Stimulated activated CD4-positive, alpha-beta T cell treated with anti-CD3 and anti-CD28 coated beads, Interleukin-1b, Interleukin-23, amount 100 ng/mL, for 4 hours (primary cell): ENCODE data around the gene IRF2BP1.
"Not testable (repeated sequence)": the region's sequence is repeated elsewhere in the genome, so short reads cannot be mapped to it uniquely, and the experiment has no call there.

ENCODE experiments used
- DNase-seq, 2 donors: peaks; one replicate each; pipeline ENCODE4 v3.0.0-alpha.2; 2020; ENCODE audit warnings: low read depth in 2 of 2

IRF2BP1 gene

DNA sequence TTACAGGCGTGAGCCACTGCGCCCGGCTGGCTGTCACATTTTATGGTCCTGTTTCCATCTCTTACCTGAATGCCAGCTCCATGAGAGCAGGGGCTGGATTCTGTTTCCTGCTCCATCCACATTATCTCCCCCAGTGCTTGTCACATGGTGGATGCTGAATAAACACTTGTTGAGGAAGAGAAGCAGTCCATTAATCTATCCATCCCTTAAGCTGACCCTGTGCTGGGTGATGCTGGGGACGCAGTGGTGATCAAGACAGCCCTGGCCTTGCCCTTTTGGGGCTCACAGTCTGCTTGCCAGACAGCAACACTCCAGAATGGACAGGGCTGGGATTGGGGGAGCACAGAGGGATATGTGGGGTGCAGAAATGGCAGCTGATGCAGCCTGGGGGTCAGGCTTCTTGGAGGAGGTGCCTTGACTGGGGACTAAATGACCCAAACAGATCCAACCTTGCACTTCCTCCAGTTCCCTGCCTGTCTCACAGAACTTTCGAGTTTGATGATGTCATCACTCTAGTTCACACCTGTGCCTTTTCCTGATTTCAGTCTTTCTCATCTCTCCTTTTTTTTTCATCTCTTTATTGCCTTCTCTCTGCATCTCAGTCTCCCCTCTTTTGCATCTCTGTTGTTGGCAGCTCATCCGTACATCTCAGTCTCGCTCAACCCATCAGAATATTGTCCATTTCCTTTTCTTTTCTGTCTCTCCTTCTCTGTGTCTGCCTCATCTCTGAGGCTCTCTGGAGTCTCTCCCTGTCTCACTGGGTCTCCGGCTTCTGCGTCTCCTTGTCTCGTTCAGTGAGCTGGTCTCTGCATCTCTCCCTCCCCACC, 4.6 kb downstream of the IRF2BP1 start:
- DNase-seq: no peak

DNA sequence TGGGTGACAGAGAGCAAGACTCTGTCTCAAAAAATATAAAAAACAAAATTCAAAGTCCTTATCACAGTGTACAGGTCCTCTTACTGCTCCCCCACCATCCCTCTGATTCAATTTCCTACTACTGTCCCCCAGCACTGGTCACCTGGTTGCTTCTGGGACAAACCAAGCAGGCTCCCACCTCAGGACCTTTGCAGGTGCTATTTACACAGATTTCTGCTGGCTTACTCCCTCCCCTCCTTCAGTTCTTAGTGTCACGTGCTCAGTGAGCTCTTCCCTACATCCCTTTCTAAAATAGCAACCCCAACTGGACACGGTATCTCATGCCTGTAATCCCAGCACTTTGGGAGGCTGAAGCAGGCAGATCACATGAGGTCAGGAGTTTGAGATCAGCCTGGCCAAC, 6.0 kb downstream of the IRF2BP1 start:
- no peak for DNase-seq

DNA sequence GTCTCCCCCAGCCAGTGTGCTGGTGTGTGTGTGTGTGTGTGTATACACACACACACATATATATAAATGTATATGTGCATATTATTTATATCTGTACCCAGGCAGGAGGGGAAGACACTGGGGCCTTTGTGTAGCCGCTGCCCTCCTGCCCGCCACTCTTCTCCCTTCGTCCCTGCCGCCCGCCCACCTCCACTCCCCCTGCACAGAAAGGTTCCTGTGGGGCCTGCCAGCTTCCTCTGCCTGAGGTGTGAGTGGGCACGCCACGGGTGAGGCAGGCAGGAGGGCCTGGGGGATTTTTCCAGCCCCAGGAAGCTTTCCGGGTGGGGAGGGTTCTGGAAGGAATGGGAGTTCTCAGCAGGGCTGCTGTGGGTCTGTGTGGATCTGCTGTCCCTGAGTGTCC, 6.9 kb downstream of the IRF2BP1 start:
- no peak for DNase-seq

DNA sequence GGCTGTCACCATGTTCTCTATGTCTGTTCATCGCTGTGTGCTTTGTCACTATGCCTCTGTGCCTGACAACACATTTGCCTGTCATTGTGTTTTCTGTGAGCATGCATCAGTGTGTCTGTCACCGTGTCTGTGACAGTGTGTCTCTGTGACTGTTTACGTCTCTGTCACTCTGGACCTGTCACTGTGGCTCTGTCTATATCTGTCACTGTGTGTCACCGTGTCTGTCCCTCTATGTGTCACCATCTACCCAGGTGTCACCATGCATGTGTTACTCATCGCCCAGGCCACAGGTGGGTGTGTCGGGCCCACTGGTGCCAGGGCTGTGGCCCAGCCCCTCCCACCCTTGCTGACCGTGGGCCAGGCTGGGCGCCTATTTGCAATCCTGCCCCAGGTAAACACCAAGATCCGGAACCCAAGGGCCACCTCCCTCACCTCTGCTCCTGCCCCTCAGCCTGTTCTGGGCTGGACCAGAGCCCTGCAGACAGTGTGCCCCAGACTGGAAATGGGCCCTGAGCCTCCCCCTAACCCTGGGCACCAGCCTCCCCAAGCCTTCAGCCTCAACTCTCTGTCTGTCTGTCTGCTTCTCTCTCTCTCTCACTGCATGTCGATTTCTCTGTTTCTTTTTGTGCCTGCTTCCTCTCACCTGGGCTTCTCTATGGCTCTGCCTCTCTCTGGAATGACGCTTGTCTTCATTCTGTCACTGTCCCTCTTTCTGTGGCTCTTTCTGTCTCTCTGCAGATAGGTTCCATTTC, 7.7 kb downstream of the IRF2BP1 start:
- no peak for DNase-seq

DNA sequence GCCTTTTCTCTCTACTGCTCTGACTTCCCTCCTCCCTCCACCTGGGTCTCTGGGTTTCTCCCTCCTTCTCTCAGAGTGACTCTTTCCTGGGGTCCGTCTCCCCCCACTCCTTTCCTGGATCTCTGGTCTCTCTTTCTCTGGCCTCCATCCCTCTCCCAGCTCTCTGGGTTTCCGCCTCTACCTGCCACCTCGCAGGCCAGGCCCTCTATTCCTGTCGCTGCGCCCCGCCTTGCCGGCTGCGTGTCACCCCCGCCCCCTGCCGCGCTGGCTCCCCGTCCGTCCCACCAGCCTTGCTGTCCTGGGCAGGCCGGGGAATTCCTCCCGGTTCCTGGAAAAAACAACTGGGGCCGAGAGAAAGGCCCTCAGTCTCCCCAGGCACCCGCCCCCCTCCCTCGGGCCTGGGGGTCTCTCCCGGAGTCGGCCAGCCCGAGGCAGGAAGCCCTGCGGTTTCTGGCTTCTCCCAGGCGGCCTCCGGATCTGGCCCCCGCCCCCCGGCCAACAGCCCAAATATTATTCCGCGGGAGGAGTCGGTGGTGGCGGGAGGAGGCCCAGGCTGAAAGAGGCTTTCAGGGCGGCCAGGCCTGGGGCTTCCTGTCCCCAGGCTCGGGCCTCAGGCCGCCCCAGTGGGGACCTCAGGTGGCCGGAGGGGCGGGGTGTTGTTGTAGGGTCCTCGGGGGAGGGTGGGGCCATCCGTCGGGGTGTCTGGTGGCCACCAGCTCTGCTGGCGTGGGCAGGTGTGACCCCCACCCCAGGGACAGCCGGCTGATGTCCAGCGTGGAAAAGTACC, 9.3 kb downstream of the IRF2BP1 start:
- no peak for DNase-seq

DNA sequence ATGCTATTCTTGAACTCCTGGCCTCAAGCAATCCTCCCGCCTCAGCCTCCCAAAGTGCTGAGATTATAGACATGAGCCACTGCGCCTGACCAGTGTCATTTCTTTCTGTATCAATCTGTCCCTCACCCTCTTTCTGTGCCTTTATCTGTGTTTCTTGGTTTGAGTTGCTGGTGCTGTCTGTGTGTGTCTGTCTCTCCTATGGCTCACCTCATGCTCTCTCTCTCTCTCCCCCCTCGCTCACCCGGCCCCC, 9.9 kb downstream of the IRF2BP1 start:
- DNase-seq: peak in 1 of 2 donors; percentile 26

DNA sequence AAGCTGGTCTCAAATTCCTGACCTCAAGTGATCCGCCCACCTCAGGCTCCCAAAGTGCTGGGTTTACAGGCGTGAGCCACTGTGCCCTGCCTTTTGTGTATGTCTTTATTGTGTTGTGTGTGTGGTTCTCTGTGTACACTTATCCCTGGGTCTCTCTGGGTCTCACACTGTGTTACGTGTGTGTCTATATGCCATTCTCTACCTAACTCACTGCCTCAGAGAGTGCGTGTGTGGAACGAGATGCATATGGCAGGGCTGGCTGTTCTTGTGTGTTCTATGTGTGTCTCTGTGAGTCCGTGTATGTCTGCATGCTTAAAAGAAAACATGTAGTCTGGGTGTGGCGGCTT, 11.3 kb downstream of the IRF2BP1 start:
- no peak for DNase-seq

DNA sequence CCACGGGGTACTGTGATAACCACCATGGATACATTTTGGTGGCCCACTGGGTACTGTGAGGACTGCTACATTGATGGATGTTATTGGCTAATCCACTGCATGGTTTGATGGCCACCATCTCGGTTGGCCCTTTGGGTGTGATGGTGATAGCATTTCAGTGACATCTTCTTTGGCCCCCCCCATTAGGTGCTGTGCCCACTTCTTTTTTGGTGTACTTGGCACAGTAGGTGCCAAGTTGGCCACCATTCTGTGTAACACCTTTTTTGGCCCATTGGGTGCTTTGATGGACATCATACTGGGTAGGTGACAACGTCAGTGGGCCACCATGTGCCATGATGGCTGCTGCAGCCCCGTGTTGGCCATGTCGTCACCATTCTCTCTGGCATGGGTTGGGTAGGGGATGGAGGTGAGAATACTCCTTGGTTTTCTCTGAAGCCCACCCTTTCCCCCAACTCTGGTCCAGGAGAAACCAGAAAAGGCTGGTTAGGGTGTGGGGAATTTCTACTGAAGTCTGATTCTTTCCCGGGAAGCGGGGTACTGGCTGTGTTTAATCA, 12.6 kb downstream of the IRF2BP1 start:
- no peak for DNase-seq

DNA sequence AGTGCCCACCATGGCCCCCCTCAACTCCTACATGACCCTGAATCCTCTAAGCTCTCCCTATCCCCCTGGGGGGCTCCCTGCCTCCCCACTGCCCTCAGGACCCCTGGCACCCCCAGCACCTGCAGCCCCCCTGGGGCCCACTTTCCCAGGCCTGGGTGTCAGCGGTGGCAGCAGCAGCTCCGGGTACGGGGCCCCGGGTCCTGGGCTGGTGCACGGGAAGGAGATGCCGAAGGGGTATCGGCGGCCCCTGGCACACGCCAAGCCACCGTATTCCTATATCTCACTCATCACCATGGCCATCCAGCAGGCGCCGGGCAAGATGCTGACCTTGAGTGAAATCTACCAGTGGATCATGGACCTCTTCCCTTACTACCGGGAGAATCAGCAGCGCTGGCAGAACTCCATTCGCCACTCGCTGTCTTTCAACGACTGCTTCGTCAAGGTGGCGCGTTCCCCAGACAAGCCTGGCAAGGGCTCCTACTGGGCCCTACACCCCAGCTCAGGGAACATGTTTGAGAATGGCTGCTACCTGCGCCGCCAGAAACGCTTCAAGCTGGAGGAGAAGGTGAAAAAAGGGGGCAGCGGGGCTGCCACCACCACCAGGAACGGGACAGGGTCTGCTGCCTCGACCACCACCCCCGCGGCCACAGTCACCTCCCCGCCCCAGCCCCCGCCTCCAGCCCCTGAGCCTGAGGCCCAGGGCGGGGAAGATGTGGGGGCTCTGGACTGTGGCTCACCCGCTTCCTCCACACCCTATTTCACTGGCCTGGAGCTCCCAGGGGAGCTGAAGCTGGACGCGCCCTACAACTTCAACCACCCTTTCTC, 13.6 kb downstream of the IRF2BP1 start:
- DNase-seq: no peak

DNA sequence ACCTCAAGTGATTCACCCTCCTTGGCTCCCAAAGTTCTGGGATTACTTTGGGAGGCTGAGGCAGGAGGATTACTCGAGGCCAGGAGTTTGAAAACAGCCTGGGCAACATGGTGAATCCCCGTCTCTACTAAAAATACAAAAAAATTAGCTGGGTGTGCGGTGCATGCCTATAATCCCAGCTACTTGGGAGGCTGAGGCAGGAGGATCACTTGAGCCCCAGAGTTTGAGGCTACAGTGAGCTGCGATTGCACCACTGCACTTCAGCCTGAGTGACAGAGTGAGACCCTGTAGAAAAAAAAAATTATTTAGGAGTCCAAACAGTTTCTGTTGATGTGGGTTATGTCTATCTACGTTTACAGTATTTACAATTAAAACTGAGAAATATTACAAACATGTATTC, 15.1 kb downstream of the IRF2BP1 start:
- no peak for DNase-seq

DNA sequence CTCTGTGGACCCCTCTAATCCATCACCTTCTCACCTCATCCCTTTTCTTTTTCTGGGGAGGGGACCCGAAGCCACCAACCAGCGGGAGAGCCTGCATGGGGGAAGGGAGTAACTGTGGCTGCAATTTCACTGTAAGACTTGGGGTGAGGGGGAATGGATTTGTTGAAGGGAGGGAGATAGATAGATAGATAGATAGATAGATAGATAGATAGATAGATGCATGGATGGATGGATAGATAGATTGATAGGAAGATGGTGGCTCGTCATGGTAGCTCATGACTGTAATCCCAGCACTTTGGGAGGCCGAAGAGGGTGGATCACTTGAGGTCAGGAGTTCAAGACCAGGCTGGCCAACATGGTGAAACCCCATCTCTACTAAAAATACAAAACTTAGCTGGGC, 18.7 kb downstream of the IRF2BP1 start:
- DNase-seq: not testable (repeated sequence)

DNA sequence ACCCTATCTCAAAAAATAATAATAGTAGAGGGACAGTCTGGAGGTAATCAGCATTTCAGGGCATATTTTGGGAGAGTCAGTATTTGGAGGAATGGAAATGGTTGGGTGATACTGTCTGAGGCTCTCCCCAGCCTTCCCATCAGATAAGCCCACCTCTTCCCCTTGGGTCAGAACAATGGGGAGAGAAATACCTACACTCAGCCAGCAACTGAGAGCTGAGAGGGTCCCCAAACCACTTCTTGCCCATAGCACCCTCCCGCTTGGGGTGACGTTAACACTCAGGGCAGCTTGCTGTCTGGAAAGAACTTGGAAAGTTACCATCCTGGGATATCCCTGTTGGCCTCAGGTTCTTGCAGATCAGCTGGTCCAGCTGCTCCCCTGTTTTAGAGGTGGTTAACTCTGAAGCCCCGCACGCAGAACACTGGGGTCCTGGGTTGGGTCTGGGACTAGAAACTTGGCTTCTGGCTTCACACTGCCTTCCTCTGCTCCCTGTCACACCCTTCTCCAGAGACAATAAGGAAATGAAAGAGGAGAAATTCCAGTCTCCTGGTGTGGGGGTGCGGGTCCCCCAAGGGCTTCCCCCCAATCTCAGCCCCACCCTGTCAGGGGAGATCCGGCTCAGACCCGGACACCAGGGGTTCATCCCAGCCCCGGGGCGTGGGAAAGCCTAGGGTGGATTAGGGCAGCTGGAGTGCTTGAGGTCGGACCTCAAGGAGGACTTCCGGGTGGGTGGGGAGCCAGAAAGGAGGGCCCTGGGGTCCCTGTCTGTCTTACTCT, 19.4 kb downstream of the IRF2BP1 start:
- DNase-seq: no peak

DNA sequence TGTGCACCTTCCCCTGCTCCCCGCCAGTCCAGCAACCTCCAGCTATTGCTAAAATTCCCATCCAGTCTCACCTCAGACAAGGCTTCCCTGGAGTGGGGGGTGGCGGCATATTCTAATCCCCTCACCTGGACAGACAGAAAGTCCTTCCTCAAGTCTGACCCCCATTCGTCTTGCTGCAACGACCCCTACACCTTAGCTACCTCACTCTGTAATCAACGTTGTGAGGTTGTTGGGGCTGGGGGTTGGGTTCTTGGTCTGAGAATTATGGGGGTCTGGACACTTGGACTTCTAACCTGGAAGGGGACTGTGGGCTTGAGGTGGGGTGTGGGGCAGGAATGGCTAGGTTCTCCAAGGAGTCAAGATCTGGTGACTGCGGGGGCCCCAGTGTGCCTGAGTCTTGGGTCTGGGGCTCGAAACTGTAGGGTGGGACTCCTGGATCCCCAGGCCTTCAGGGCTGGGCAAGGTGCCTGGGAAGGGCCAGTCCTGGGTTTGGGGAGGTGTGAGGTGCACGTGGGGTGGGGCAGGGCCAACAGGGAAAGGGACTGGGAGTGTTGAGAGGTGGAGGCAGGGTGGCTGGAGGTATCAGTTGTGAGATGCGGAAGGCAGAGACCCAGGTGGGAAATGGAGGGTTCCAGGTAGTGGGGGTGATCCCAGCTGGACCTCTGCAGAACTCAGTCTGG, 20.5 kb downstream of the IRF2BP1 start:
- DNase-seq: no peak

DNA sequence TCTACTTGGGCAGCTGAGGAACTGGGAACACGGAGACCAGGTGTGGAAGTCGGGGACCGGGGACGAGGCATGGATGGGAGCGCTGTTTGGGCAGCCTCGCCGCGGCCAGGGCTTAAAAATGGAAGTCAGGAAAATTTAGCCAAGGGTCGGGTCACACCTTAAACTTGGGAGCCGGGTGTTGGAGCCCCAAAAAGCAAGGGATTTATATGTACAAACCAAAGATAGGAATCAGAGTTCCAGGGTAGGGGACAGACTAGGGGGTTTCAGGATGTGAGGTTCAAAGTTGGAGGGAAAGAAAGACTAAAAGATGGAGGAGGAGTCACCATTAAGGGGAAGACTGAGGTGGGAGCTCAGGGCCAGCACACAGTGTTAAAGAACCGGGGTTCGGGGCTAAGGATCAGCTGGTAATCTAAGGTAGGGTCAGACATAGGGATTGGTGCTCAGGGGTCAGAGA, 21.3 kb downstream of the IRF2BP1 start:
- no peak for DNase-seq

DNA sequence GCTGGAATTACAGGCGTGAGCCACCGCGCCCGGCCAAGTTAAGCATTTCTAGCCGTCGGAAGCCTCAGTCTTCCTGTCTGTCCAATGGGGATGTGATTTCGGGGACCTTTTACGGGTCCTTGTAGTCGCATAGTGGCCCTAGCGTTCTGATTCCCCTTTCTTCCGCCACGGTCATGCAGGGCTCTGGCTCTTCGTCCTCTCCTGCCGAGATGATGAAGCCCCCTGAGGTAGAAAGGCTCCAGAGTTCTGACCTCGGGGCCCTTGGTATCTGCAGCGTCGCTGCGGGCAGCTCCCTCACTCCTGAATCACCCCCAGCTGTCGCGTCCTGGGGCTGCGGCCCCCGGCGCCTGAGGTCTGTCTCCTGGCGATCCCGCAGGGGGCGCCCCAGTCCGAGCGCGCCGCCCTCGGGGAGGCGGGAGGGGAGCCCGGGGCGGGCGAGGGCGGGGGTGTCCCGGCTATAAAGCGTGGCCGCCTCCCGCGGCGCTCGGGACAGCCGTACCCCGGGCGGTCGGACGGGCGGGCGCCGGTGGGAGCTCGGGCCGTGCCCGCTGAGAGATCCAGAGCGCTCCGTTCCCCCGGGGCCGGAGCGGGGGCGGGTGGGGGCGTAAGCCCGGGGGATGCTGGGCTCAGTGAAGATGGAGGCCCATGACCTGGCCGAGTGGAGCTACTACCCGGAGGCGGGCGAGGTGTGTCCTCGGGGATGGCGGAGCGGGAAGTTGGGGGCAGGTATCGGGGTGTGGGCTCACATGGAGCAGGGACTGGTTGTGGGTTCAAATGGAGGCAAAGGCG, 21.9 kb downstream of the IRF2BP1 start, which contains the start of gene FOXA3:
TSS of gene FOXA3 (plus strand) at position 487 of the 789 bp plus-strand sequence. CDS start at position 618, 131 bp downstream.
- peak in 1 of 2 donors; percentile 54 for DNase-seq

DNA sequence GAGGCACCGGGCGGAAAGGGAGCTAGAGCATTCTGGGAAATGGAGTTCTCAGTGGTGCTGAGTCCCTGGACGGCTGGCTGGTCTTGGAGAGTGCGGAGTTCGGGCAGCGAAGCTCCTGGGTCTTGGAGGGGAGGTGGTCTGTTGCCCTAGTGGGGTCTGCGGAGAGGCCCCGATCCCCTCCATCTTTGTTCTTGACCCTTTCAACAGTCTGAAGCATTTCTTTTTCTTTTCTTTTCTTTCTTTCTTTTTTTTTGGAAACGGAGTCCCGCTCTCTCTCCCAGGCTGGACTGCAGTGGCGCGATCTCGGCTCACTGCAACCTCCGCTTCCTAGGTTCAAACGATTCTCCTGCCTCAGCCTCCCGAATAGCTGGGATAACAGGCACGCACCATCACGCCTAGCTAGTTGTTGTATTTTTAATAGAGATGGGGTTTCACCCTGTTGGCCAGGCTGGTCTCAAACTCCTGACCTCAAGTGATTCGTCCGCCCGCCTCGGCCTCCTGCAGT, 22.6 kb downstream of the IRF2BP1 start:
- no peak for DNase-seq

DNA sequence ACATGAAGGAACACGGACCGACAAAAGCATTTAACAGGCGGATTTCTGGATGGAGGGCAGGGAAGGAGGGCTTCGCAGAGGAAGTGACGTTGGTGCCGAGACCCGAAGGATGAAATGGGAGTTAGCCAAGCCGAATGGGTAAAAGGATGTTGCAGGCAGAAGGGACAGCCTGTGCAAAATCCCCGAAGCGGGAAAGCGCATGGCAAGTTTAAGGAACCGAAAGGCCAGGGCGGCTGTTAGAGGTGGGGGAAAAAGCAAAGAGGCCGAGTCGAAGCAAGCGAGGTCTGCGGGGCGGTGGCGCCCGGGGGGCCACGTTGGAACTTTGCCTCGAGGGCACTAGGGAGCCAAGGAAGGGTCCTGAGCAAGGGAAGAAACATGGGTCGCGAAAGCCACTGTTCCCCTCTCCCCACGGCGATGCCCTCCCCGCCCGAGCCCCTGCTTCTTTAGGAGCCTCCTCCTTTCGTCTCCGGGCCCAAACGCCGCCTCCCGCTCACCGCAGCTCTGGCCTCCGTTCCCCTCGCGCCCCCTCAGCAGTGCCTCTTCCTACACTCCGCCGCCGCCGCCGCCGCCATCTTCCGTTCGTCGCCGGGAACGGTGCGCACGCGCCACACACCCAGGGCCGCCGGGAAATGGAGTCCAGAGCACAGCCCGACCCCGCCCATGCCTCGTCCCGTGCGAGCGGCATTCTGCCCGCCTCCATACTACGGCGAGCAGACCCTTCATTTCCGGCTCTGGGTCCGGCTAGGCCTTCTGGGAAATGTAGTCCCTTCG, 23.2 kb downstream of the IRF2BP1 start, which contains the start of gene SYMPK:
TSS of gene SYMPK (minus strand) at position 584 of the 771 bp plus-strand sequence. CDS start 8,652 bp downstream, outside the sequence.
- DNase-seq: peak; percentile 96 to 97

DNA sequence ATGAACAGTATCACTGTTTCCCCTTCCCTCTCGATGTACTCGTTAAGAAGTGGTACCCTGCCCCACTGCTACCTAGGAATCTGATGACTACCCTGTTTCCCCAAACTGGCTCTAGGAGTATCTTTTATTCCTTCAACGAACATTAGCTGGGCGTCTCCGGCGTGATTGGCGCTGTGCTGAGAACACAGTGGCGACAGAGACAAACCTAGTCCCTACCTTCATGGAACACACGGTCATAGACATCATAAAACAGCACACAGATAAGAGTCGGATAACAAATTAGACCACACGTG, 23.7 kb downstream of the IRF2BP1 start:
- DNase-seq: no peak
